Brain microvascular endothelial cell (primary cell): ENCODE data around the gene PCNA.

ENCODE experiments used
- DNase-seq: peaks from one replicate; pipeline ENCODE4 v3.0.0-alpha.2; 2020
- H3K27ac ChIP-seq: fragments of 250-450 bp; sonication (Bioruptor Pico); 2 replicates; pipeline ENCODE4 v1.5.1; 2020; ENCODE audit warnings: mild to moderate bottlenecking, moderate library complexity
- H3K27me3 ChIP-seq: fragments of 250-450 bp; sonication (Bioruptor Pico); replicated peaks from 2 replicates; pipeline ENCODE4 v1.5.1; 2020; ENCODE audit warnings: mild to moderate bottlenecking
- H3K36me3 ChIP-seq: fragments of 250-450 bp; sonication (Bioruptor Pico); replicated peaks from 2 replicates; pipeline ENCODE4 v1.5.1; 2020; ENCODE audit warnings: mild to moderate bottlenecking
- H3K4me3 ChIP-seq: 2 replicates; pipeline ENCODE4 v1.5.1; 2011; ENCODE audit warnings: low read depth, mild to moderate bottlenecking, control low read depth, low read length, moderate library complexity
- CTCF ChIP-seq: IDR thresholded peaks from 2 replicates; pipeline ENCODE4 v1.5.1; 2011; ENCODE audit warnings: low read depth, mild to moderate bottlenecking, moderate library complexity, low read length, control low read depth, inconsistent platforms; ENCODE audit errors: missing control alignments
- in situ Hi-C: cut with HindIII; loops from 2 replicates; pipeline ENCODE4 v1.10.0; 2017; ENCODE audit warnings: low sequenced_read_pairs, low pct_ligation_motif_present

The PCNA gene

GRCh38 chr20:5092765-5093339 is 26.9 kb downstream of the PCNA start:
- no peak for TF ChIP-seq CTCF
- H3K27me3 ChIP-seq = no peaks in the 10 kb centered on the region
- DNase-seq = no peak
- peaks cover 2% of the 10 kb centered on the region for H3K36me3 ChIP-seq
- no peak overlapping the region for H3K4me3 ChIP-seq
- in situ Hi-C loops = no loop called here
- no peak overlapping the region for H3K27ac ChIP-seq

- no peak for TF ChIP-seq CTCF
- H3K4me3 ChIP-seq = no peak overlapping the region
- in situ Hi-C loops = no loop called here
These were observed 27.9 kb downstream of the PCNA start for GRCh38 chr20:5091902-5092301.

GRCh38 chr20:5090191-5090590 is 29.6 kb downstream of the PCNA start:
- no peak for TF ChIP-seq CTCF
- DNase-seq = no peak
- Histone ChIP-seq H3K36me3 (no peaks in the 10 kb centered on the region), H3K4me3 (no peak overlapping the region), H3K27ac (no peak overlapping the region), H3K27me3 (no peaks in the 10 kb centered on the region)
- in situ Hi-C loops = no loop called here

More at GRCh38 chr20:5091902-5092301, 27.9 kb downstream of the PCNA start:
- no peaks in the 10 kb centered on the region for H3K36me3 ChIP-seq
- DNase-seq = no peak
- no peak overlapping the region for H3K27ac ChIP-seq
- no peaks in the 10 kb centered on the region for H3K27me3 ChIP-seq

- Histone ChIP-seq H3K27me3 (no peaks in the 10 kb centered on the region), H3K27ac (no peak overlapping the region), H3K36me3 (no peaks in the 10 kb centered on the region), H3K4me3 (no peak overlapping the region)
- in situ Hi-C loops = no loop called here
- no peak for TF ChIP-seq CTCF
- no peak for DNase-seq
These were observed 31.1 kb downstream of the PCNA start for GRCh38 chr20:5088688-5089087.

- no peak for TF ChIP-seq CTCF
- no peaks in the 10 kb centered on the region for H3K27me3 ChIP-seq
- no peak overlapping the region for H3K27ac ChIP-seq
- in situ Hi-C loops = no loop called here
- no peak for DNase-seq
- H3K4me3 ChIP-seq = no peak overlapping the region
- H3K36me3 ChIP-seq = no peaks in the 10 kb centered on the region
These were observed 34.4 kb downstream of the PCNA start for GRCh38 chr20:5085380-5085779.

GRCh38 chr20:5080384-5080877 is 39.3 kb downstream of the PCNA start:
- no peak for DNase-seq
- in situ Hi-C loops = no loop called here
- TF ChIP-seq CTCF = no peak
- Histone ChIP-seq H3K27me3 (no peaks in the 10 kb centered on the region), H3K36me3 (no peaks in the 10 kb centered on the region), H3K4me3 (no peak overlapping the region), H3K27ac (no peak overlapping the region)
